HG03135 (cell line): ENCODE results near the gene FUT8.
"Not testable (repeated sequence)": the region's sequence is repeated elsewhere in the genome, so short reads cannot be mapped to it uniquely, and the experiment has no call there.

Experiments
- ATAC-seq: cut with Tn5 transposase; IDR thresholded peaks from one replicate; pipeline ENCODE4 v1.9.1; 2021; ENCODE audit warnings: mild to moderate bottlenecking, moderate library complexity; ENCODE audit not compliant: unreplicated experiment

FUT8 gene

DNA sequence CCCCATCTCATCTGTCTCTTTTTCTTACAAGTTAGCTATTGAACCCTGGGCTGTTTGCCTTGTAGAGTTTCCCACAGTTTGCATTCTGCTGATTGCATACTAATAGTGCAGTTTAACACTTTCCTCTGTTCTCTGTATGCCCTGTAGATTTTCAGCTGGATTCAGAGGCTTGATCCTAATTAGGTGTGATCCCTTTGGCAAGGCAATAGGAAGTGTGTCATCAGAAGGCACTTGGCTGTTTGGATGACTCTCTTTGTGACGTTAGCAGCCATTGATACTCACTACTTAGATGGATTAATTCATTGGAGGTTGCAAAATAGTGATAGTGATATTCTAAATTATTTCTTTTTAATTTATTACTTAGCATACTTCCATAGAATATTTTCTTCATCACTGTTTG lies 33.6 kb downstream of the FUT8 start:
- ATAC-seq, result no peak

DNA sequence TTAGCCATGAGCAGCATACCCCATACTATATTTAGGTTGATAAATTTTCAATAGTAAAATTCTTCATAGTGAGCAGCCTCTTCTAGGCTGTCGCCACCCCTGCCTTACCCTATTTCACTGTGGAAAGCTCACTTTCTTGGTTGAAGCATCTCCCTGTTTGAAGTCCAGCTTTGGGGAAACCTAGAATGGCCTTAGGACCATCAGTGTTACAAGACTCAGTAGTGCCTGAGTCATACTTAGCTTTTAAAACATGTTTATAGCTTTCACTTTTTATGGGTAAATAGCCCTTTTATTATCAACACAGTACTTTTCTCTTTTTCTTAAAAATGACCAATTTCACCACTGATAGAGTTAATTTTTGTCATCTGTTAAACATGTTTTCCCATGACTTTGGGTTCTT lies 37.1 kb downstream of the FUT8 start:
- ATAC-seq, result no peak

DNA sequence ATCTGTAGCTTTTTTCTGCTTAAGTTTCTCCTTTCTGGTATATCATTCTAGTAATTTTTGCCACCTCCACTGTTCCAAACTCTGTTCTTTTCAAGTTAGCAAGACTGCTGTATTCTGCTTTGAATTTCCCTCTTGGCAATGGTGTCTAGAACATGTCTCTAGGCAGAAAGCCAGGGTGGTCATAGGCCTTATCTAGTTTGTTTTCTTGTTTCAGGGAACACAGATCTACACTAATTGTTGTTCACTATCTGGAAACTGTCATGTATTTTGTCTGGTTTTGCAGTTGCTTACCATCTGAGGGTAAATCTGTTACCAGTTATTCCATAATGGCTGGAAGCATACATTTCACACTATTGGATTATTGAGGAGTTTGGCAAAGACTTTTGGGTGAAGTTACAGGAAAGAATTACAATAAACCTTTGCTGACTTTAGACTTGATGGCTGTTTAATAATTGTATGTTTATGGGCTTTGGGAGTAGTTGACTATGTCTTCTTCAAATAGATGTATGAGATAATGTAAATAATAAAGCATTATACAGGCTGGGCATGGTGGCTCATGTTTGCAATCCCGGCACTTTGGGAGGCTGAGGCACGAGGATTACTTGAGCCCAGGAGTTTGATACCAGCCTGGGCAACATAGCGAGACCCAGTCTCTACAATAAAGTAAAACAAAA lies 41.4 kb downstream of the FUT8 start:
- ATAC-seq, result no peak

DNA sequence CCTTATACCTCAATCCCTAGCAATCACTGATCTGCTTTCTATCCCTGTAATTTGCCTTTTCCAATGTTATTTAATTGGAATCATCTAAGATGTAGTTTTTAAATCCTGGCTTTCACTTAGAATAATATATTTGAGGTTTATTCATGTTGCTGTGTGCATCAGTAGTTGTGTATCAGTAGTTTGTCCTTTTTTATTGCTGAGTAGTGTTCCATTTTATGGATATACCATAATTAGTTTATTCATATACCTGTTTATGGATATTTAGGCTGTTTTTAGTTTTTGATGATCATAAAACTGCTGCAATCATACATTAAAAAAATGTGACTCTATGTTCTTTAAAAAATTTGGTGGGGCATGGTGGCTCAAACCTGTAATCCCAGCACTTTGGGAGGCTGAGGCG lies 43.7 kb downstream of the FUT8 start:
- ATAC-seq, result no peak

DNA sequence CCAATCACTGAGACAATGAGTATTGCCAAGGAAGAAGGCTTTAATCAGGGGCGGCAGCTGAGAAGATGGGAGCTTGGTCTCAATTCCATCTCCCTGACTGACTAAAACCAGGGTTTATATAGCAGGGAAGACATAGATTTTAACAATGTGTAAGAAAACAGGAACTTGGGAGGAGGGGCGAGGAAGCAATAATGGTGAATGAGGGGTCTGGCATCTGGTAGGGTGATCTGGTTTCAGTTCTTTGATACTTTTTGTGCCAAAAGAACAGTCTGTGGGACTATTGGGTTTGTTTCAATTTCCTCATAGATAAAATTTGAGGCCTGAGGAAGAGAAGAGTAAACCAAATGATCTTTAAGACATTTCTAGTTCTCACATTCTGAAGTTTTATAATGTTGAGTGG lies 49.2 kb downstream of the FUT8 start:
- peak; percentile 30 for ATAC-seq

DNA sequence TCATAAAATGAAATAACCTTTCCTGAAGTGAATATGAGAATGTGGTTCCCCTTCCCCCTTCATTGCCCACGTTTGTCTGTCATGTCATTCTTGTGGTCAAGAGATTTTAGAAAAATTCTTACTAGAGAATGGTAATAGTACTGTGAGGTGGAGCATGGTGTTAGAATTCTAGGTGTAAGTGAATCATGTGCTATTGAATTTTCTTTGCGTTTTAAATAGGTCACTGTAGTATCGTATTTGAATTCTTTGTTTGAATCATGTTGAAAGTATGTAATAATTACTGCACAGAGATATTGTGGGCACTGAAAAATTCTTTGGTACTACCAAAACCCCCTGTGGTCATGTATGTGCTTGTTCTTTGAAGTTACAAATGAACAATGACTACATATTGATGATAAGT lies 49.9 kb downstream of the FUT8 start:
- ATAC-seq, result peak; percentile 69

DNA sequence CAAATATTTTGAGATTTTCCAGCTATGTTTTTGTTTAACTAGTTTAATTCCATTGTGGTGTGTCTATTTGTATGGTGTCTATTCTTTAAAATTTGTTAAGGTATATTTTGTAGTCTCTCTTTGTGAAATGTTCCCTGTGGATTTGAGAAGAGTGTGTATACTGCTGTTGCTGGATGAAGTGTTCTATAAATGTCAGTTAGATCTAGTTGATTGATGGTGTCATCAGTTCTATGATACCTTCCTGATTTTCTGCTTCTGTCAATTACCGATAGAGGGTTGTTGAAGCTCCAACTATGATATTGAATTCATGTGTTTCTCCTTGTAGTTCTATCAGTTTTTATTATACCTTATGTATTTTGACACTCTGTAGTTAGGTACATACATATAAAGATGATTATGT lies 53.1 kb downstream of the FUT8 start:
- no peak for ATAC-seq

DNA sequence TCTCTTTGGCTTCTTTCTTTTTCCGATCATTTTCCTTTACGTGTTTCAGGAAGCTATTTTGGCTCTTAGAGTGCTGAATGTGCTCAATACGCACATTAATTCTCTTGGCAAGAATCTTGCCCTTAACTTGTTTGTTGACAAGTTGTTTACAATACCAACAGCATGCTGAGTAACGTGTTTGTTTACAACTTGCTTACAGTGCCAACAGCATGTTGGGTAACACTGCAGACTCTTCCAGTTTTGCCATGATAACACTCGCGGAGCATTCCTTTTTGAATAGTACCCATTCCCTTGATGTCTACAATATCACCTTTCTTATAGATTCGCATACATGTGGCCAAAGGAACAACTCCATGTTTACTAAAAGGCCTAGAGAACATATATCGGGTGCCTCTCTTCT lies 55.4 kb downstream of the FUT8 start:
- ATAC-seq, result not testable (repeated sequence)

DNA sequence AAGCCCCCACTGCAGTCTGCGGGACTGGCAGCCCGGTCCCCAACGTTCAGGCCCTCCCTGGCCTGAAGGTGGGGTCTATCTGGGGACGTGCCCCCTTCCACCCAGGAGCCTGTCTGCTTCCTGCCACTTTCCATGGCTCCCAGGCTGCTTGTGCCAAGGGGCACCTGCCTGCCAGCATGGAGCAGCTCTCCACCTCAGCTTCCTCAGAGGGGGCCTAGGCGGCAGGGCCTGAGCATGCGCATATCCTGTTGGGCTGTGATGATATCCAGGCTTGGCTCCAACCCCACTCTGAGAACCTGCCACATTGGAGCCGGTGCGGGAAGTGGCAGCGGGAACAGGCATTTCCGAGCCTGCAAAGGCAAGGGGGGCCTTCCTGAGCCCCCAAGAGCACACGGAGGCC lies 57.4 kb downstream of the FUT8 start:
- no peak for ATAC-seq

DNA sequence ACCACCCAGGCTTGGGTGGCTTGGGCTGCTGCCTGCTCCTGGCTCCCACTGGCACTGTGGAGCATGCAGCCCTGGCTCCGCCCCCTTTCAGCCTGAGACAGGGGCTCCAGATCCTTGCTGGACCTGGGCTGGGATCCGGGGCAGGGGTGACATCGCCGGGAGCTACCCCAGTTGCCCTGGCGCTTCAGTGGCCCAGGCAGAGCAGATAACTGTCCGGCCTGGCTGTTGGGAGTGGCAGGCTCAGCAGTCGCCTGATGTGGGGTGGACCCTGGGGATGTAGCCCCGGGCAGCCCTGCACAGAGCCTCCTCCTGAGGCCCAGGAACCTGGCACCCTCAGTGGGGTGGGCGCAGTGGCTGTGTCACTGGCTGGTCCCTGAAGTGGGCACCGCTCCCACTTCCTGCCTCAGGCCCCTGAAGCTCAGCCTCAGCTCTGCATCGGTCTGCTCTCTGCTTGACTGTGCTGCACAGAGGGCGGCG lies 57.9 kb downstream of the FUT8 start:
- ATAC-seq, result peak; percentile 33

DNA sequence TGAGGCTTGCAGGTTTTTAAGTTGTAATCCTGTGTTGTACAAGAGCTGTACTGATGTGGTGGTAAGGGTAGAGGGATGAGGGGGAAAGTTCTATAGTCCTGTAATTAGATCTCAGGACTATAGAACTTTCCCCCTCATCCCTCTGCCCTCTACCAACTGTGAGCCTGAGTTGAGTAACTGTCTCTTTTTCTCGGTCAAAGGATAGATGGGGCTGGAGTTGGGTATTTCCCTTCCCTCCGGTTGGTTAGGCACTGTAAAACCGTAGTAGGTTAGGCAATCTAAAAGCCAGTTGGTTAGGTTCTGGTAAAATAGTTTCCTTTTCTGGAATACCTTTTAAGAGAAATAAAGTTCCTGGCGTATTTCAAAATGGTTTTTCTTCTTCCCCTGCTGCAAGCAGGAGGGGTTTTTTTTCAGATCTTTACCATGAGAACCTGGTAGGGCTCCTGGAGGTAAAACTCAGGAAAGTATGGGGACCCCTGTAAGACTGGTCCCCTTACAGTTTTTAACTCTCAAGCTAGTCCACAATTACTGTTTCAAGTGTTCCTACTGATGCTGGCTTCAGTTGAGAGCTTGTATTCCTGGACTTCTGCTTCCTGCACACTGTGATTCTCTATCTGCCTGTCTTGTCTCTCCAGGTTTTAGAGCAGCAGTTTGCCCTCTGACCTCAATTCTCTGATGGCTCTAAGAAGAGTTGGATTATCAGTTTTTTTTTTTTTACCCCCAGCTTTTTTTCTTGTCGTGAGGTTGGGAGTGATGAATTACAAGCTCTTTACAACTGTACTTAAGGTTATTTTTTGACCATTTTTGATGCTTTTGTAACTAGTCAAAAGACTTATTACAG lies 58.7 kb downstream of the FUT8 start:
- ATAC-seq, result peak; percentile 66

DNA sequence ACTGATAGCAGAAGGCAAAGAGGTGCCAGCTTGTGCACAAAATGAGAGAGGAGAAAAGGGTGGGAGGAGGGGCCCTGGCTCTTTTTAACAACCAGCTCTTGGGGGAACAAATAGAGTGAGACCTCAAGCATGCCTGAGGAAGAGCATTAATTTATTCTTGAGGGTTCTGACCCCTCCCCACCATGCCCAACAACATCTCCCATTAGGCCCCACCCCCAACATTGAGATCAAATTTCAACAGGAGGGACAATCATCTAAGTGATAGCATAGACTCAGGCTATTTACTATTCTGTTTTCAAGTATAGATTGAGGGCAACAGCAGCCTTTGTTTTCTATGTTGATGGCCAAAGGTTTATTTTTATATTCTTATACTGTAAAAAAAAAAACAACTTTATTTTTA lies 59.7 kb downstream of the FUT8 start:
- no peak for ATAC-seq

DNA sequence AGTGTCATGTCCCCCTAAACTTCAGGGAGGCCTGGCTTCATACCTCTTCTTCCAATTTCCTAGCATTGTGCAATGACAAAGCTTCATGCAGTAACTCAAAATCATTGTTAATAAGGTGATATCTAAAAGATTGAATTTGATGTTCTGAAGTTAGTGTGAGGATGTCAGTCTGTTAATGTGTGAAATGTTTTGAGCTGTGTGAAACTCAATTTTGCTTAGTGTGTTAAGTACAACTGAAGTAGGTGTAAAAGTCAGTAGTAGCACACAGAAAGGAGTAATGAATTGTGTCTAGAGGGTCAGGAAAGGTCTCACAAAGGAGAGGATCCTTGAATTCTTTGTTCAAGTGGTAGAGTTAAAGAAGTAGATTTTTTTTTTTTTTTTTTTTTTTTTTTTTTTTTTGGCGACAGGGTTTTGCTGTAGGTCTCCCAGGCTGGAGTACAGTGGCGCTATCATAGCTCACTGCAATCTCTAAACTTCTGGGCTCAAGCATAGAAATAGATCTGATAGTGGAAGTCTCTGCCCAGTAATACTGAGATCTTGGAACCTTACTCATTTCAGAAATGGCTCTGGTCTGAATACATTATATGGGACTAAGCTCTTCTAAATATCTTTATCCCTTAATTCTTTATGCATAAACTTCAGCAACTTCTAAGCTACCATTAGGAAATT lies 63.9 kb downstream of the FUT8 start:
- ATAC-seq, result peak; percentile 58

DNA sequence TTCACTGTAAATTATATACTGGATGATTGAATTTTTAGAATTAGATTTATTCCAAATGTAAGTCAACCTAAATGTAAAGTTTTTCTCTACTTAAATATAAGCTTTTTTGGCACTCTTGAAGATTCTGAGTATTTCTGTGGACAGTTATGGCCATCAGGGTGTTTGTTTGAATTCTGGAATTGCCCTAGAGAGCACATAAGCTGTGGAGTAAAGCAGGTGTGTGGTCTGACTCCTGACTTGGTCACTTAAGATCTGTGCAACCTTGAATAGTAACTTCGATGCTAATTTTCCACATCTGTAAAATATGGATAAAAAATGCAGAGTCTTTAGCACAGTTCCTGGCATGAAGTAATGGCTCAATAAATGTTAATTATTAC lies 64.4 kb downstream of the FUT8 start:
- ATAC-seq, result no peak

DNA sequence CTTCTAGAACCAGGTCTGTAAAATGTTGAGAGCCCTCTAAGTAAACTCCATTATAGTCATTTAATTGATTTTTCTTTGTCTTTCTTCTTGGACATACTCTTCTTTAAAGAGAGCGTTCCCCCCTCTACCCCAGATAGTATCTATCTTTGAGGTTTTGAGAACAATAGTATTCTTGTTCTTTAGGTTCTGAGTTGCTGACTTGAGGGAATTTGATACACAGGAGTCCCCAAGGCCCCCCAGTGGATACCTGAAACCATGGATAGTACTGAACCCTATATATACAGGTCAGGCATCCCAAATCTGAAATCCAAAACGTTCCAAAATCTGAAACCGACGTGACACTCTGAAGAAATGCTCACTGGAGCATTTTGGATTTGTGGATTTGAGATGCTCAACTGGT lies 65.5 kb downstream of the FUT8 start:
- ATAC-seq, result no peak

DNA sequence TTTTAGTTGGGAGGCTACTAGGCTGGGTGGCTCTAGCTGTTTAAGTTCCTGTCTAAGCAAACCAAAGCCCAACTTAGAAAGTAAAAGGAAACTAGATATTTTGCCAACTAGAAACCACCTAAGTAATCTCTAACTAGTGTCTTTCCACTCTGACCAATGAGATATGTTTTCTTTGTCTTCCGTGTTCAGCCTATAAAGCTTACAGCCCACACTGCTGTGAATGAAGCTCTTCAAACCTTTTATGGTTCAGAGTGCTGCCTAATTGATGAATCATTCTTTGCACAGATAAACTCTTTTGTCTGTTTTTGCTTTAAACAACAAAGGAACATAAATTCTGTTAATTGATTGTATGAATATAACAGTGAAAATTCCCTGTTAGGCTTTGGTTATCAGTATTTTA lies 66.1 kb downstream of the FUT8 start:
- no peak for ATAC-seq

DNA sequence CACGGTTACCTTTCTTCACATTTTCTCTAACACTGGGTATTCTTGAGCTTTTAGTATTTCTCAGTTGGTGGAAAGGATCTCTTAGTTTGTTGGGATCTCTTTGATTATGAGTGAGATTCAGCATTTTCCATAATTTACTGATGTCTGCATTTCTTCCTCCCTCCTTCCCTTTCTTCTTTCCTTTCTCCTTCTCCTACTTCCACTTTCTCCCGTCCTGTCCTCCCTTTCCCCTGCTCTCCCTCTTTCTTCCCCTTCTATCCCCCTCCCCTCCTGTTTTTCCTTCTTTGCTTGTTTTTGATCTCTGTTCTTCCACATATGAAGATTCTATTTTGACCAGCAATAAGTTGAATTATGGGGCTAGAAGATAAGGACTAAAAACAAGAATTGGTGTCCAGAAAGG lies 66.9 kb downstream of the FUT8 start:
- no peak for ATAC-seq

DNA sequence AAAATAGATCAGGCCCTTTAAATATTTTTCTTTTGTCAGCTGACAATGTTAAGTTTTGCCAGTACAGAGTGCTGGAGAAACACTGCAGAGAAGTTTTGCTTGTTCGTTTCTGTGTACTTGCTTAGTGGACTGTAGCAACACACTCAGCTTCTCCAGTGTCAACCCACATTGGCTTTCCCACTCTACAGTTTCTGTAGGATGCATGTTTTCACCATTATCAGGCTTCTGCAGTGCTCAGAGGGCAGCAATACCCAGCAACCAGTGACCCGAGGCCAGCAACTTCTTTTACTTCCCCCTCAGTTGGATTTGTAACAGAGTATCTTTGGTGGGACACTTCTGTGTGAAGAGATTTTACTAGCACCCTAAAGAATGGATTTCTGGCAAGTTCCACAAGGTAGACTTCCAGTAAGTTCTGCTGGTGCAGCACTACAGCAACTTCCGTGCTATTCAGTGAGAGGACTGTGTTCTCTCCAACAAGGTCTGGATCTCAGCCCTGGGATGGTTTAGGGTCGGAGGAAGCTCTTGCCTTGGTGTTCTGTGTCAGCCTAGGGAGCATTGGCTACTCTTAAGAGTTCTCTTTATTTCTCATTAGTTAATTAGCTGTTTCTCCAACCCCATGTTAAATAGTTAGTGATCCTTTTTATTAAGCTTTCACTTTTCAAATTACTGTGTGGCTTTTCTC lies 70.4 kb downstream of the FUT8 start:
- no peak for ATAC-seq

DNA sequence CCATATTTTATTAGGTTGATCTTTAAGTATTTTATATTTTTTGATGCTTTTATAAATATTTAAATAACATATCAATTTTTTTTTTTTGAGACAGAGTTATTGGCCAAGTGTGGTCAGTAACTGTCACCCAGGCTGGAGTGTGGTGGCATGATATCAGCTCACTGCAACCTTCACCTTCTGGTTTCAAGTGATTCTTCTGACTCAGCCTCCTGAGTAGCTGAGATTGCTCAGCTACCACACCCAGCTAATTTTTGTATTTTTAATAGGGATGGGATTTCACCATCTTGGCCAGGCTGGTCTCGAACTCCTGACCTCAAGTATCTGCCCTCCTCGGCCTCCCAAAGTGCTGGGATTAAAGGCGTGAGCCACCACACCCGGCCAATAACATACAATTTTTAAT lies 71.1 kb downstream of the FUT8 start:
- no peak for ATAC-seq

DNA sequence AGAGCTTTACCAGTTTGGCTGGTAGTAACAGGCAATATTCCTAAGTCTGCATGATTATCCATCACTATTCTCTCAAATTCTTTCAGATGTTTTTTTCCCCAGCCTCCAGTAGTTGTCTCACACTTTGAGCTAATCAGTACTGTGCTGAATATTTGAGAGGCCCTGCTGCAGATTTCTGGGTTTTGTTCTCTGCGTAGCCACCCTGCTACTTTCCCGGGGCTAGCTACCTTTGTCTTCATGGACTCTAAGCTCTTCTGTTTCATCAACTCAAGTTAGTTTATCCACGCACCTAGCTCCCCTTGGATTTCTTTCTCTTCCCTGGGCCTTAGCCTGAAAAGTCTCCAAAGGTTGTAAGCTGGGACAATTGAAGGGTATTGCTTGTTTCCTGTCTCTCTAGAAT lies 73.0 kb downstream of the FUT8 start:
- no peak for ATAC-seq

DNA sequence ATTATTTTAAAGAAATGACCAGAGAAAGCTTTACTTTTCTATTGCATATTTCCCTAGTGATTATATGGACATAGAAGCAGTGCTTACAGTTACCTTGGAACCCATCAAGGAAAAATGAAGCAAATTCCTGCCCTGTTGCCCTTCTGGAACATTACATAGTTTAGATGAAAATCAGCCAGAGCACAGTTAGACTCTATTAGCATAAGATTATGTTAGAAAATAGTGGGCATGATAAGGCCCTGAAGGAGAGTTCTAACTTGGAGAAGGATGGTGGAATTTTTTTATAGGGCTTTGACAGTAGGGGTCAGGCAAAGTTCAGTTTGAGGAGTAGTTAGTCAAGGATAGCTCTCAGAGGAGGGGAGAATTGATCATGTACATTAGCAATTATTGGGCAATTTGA lies 74.3 kb downstream of the FUT8 start:
- no peak for ATAC-seq
